ENCODE results near the gene RNF212. TPM values are rescaled to one million over a fixed set of nuclear protein-coding genes. Genes with fewer than 3 reads are reported as not detected.

The RNF212 gene
- total RNA-seq, 4 donors from 2014 or later = 4.5 to 6.6 (median 5.4) TPM; not detected in 1

DNA sequence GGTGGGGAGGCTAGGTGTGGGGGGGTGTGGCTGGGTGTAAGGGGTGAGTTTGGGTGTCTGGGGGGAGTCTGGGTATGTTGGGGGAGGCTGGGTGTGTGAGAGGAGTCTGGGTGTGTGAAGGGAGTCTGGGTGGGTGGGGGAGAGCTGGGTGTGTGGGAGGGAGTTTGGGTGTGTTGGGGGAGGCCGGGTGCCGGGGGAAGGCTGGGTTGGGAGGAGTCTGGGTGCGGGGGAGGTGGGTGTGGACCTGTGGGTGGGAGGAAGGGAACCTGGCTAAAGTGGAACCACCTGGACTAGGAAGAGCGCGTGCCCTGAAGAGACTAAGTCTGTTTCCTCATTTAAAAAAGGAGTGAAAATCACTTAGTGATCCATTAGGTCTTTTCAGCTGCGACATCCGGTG lies 40.8 kb upstream of the RNF212 start:
- DNase-seq = no peak
- no peaks in the 10 kb centered on the region for H3K4me1 ChIP-seq
- no peak for TF ChIP-seq POLR2A (IDR thresholded peaks at IDR 0.05)
- TF ChIP-seq, protein P1, sequence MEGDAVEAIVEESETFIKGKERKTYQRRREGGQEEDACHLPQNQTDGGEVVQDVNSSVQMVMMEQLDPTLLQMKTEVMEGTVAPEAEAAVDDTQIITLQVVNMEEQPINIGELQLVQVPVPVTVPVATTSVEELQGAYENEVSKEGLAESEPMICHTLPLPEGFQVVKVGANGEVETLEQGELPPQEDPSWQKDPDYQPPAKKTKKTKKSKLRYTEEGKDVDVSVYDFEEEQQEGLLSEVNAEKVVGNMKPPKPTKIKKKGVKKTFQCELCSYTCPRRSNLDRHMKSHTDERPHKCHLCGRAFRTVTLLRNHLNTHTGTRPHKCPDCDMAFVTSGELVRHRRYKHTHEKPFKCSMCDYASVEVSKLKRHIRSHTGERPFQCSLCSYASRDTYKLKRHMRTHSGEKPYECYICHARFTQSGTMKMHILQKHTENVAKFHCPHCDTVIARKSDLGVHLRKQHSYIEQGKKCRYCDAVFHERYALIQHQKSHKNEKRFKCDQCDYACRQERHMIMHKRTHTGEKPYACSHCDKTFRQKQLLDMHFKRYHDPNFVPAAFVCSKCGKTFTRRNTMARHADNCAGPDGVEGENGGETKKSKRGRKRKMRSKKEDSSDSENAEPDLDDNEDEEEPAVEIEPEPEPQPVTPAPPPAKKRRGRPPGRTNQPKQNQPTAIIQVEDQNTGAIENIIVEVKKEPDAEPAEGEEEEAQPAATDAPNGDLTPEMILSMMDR (IDR thresholded peaks at IDR 0.05) = no peak
- H3K9me3 ChIP-seq = peaks cover 0 to 8% (median 4%) of the 10 kb centered on the region in 4 donors
- no peaks in the 10 kb centered on the region for H3K27me3 ChIP-seq
- no peaks in the 10 kb centered on the region for H3K36me3 ChIP-seq
- no peak overlapping the region for H3K4me3 ChIP-seq
- no peak overlapping the region for H3K27ac ChIP-seq

DNA sequence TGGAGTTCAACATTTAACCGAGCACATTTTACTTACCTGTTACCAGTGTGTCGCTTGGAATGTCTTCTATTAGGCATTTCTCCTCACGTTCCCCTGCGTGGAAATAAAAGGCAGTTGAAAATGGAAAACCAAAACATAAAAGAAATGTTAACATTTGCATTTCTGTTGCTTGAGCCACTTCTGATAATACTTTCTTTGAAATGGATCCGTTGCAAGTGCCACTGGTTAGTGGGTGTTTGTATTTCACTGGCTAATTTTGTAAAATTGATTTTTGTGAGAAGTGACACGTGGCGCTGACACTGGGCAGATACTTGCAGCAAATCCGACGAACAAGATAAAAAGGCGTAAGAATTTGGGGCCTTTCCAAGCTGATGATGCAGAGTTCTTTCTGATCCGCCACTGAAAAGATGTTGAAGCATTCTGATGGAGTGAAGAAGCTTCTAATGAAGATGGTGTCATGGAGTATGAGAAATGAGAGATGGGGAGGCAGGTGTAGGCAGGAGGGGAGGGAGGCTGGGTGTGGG lies 40.3 kb upstream of the RNF212 start:
- Histone ChIP-seq H3K27me3 (no peaks in the 10 kb centered on the region), H3K27ac (no peak overlapping the region), H3K36me3 (no peaks in the 10 kb centered on the region), H3K9me3 (peaks cover 0 to 8% (median 4%) of the 10 kb centered on the region in 4 donors), H3K4me1 (no peaks in the 10 kb centered on the region), H3K4me3 (no peak overlapping the region)
- TF ChIP-seq POLR2A (IDR thresholded peaks at IDR 0.05) = no peak
- TF ChIP-seq, protein P1 (IDR thresholded peaks at IDR 0.05) = no peak
- DNase-seq = no peak

DNA sequence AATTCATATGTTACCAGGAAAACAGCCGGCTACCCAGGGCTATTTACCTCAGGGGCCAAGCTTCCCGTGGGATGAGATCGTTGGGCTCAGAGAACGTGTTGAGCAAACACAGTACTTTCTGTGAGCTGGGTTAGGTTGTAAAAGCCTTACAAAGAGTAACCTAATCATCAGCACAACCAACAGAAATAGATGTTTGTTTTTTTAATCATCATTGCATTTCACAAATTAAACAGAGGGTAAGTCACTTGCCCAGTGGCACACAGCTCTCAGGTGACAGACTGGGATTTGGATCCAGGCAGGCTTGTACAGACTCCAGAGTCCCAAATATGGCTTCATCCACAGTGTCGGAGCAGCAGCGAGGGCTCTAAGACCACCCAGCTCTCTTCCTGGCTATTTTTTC lies 38.9 kb upstream of the RNF212 start:
- no peaks in the 10 kb centered on the region for H3K4me1 ChIP-seq
- DNase-seq = no peak
- H3K27me3 ChIP-seq = no peaks in the 10 kb centered on the region
- TF ChIP-seq, protein P1 (IDR thresholded peaks at IDR 0.05) = no peak
- no peak for TF ChIP-seq POLR2A (IDR thresholded peaks at IDR 0.05)
- no peak overlapping the region for H3K4me3 ChIP-seq
- H3K36me3 ChIP-seq = no peaks in the 10 kb centered on the region
- H3K9me3 ChIP-seq = peaks cover 0 to 3% (median 0%) of the 10 kb centered on the region in 4 donors
- no peak overlapping the region for H3K27ac ChIP-seq

DNA sequence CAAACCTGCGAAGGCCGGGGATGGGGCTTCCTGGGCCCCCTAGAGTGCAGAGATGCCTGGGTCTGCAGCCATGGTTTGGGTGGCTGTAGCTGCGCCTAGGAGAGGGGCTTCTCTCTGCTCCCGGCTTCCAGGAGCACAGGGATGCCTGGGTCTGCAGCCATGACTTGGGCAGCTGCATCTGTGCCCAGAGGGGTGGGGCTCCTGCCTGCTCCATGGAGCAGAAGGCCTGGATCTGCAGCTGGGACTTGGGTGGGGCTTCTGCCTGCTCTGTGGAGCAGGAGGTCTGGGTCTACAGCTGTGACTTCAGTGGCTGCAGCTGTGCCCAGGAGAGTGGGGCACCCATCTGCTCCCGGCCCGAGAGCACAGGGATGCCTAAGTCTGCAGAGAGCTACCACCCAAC lies 38.2 kb upstream of the RNF212 start:
- Histone ChIP-seq H3K4me1 (no peaks in the 10 kb centered on the region), H3K9me3 (peaks cover 0 to 3% (median 0%) of the 10 kb centered on the region in 4 donors), H3K36me3 (no peaks in the 10 kb centered on the region), H3K4me3 (no peak overlapping the region), H3K27me3 (no peaks in the 10 kb centered on the region), H3K27ac (no peak overlapping the region)
- no peak for TF ChIP-seq POLR2A (IDR thresholded peaks at IDR 0.05)
- TF ChIP-seq, protein P1 (IDR thresholded peaks at IDR 0.05) = no peak
- no peak for DNase-seq

DNA sequence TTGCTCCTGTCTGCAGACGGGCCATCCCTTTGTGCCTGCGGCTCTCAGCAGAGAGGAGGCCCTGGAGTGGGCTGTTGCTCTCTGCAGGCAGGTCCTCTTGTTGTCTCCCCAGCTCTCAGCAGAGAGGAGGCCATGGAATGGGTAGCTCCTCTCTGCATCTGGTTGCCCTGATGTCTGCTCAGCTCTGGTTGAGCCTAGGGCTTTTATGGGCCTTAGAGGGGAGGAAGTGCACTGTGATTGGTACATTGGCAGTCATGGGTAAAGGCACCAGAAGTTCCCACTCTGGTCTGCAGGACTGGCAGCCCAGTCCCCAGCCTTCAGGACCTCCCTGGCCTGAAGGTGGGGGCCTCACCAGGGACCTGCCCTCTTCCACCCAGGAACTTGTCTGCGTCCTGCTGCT lies 37.5 kb upstream of the RNF212 start:
- Histone ChIP-seq H3K36me3 (no peaks in the 10 kb centered on the region), H3K9me3 (peaks cover 0 to 3% (median 0%) of the 10 kb centered on the region in 4 donors), H3K27ac (no peak overlapping the region), H3K4me3 (no peak overlapping the region), H3K4me1 (no peaks in the 10 kb centered on the region), H3K27me3 (no peaks in the 10 kb centered on the region)
- TF ChIP-seq POLR2A (IDR thresholded peaks at IDR 0.05) = no peak
- TF ChIP-seq, protein P1 (IDR thresholded peaks at IDR 0.05) = no peak
- no peak for DNase-seq

DNA sequence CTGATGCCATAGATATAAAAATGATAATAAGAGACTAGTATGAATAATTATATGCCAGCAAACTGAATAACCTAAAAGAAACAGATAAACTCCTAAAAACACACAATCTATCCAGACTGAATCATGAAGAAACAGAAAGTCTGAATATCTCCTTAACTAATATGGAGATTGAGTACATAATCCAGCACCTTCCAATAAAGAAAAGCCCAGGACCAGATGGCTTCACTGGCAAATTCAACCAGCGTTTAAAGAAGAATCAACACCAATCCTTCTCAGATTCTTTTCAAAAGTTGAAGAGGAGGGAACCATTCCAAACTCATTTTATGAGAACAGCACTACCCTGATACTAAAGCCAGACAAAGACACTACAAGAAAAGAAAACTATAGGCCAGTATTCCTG lies 26.5 kb upstream of the RNF212 start:
- no peaks in the 10 kb centered on the region for H3K36me3 ChIP-seq
- H3K27me3 ChIP-seq = no peaks in the 10 kb centered on the region
- H3K4me3 ChIP-seq = no peak overlapping the region
- no peak for TF ChIP-seq POLR2A (IDR thresholded peaks at IDR 0.05)
- TF ChIP-seq, protein P1 (IDR thresholded peaks at IDR 0.05) = no peak
- H3K27ac ChIP-seq = no peak overlapping the region
- H3K4me1 ChIP-seq = no peaks in the 10 kb centered on the region
- H3K9me3 ChIP-seq = no peaks in the 10 kb centered on the region
- DNase-seq = no peak
